Activated naive CD8-positive, alpha-beta T cell treated with anti-CD3 and anti-CD28 coated beads for 36 hours (primary cell): ENCODE data around the gene CT45A10. TPM values are rescaled to one million over a fixed set of nuclear protein-coding genes. Genes with fewer than 3 reads are reported as not detected.

Experiments used
- total RNA-seq, 2 experiments: library from RNA; stranded (reverse); gene quantifications; one replicate each; pipeline ENCODE4 v1.2.3, GENCODE V29; 2021

The CT45A10 gene
- total RNA-seq, 2 experiments from 2014 or later: not detected

Other genes with a start within 250 kb of the CT45A10 start
- gene CT45A1, start 179.8 kb downstream of the CT45A10 start, total RNA-seq: not detected
- gene CT45A3, start 125.3 kb downstream of the CT45A10 start, total RNA-seq: not detected
- not detected for gene CT45A5, start 107.9 kb downstream of the CT45A10 start, total RNA-seq
- gene CT45A6, start 90.7 kb downstream of the CT45A10 start, total RNA-seq: not detected
- gene CT45A2, start 73.4 kb downstream of the CT45A10 start, total RNA-seq: not detected
- not detected for gene CT45A7, start 56.2 kb downstream of the CT45A10 start, total RNA-seq
- not detected for gene CT45A8, start 38.9 kb downstream of the CT45A10 start, total RNA-seq
- gene CT45A9, start 21.6 kb downstream of the CT45A10 start, total RNA-seq: not detected
- not detected for gene SAGE1, start 272 bp upstream of the CT45A10 start, total RNA-seq
- gene MMGT1, start 80.5 kb upstream of the CT45A10 start, total RNA-seq: 10 to 100 TPM; 20.4 to 20.5 TPM
- gene SLC9A6, start 92.0 kb upstream of the CT45A10 start, total RNA-seq: 10 to 100 TPM; 10.7 to 11.7 TPM